Measurements from ENCODE around the gene PLIN4. TPM values are rescaled to one million over a fixed set of nuclear protein-coding genes. Genes with fewer than 3 reads are reported as not detected.

PLIN4 gene
- total and polyA plus RNA-seq, 2 donors (not counting 1 experiment from before 2014, with no cell fraction given), result 0.07 to 5.3 TPM

- H3K27me3 ChIP-seq (ENCODE audit: control insufficient read depth, insufficient read depth, low read length), result no peaks in the 10 kb centered on the region
- no peaks in the 10 kb centered on the region for H3K36me3 ChIP-seq (ENCODE audit: control insufficient read depth, insufficient read depth, low read length)
- no peaks in the 10 kb centered on the region for H4K20me1 ChIP-seq (ENCODE audit: control insufficient read depth, extremely low read depth, insufficient read depth, low read length)
- no peak overlapping the region for H2AFZ ChIP-seq (ENCODE audit: low read length)
- H3K9ac ChIP-seq (ENCODE audit: insufficient read depth, low read length), result no peak overlapping the region
- H3K79me2 ChIP-seq (ENCODE audit: control insufficient read depth, insufficient read depth, low read length), result no peaks in the 10 kb centered on the region
- no peaks in the 10 kb centered on the region for H3K4me1 ChIP-seq (ENCODE audit: control insufficient read depth, extremely low read depth, insufficient read depth, low read length)
- H3K27ac ChIP-seq (ENCODE audit: insufficient read depth, low read length), result no peak overlapping the region
- no peaks in the 10 kb centered on the region for H3K9me3 ChIP-seq (ENCODE audit: control insufficient read depth, insufficient read depth, low read depth, low read length)
- TF ChIP-seq, protein P1, sequence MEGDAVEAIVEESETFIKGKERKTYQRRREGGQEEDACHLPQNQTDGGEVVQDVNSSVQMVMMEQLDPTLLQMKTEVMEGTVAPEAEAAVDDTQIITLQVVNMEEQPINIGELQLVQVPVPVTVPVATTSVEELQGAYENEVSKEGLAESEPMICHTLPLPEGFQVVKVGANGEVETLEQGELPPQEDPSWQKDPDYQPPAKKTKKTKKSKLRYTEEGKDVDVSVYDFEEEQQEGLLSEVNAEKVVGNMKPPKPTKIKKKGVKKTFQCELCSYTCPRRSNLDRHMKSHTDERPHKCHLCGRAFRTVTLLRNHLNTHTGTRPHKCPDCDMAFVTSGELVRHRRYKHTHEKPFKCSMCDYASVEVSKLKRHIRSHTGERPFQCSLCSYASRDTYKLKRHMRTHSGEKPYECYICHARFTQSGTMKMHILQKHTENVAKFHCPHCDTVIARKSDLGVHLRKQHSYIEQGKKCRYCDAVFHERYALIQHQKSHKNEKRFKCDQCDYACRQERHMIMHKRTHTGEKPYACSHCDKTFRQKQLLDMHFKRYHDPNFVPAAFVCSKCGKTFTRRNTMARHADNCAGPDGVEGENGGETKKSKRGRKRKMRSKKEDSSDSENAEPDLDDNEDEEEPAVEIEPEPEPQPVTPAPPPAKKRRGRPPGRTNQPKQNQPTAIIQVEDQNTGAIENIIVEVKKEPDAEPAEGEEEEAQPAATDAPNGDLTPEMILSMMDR (conservative IDR thresholded peaks at IDR 0.05 in 1 of 2, IDR thresholded peaks at IDR 0.05 in 1 of 2; ENCODE audit: low read depth in 1 of 2, low read length in 2 of 2), result peak; percentile 91 to 92
- TF ChIP-seq EZH2 (IDR thresholded peaks at IDR 0.05; ENCODE audit: low read length, missing control alignments), result no peak
- no peak for DNase-seq (ENCODE audit: low read depth in 2 of 2)
- H3K4me3 ChIP-seq (replicated peaks in 1 of 4; ENCODE audit: control extremely low read depth in 1 of 4, insufficient read depth in 1 of 4, low read depth in 3 of 4, low read length in 4 of 4), result no peak overlapping the region
- no peak overlapping the region for H3K4me2 ChIP-seq (ENCODE audit: extremely low read depth, insufficient read depth, low read length)
Observed at GRCh38 chr19:4557971-4558941, 40.0 kb upstream of the PLIN4 start.

- Histone ChIP-seq H3K9ac (ENCODE audit: insufficient read depth, low read length) (no peak overlapping the region), H3K27me3 (ENCODE audit: control insufficient read depth, insufficient read depth, low read length) (no peaks in the 10 kb centered on the region), H3K4me3 (replicated peaks in 1 of 4; ENCODE audit: control extremely low read depth in 1 of 4, insufficient read depth in 1 of 4, low read depth in 3 of 4, low read length in 4 of 4) (no peak overlapping the region), H3K27ac (ENCODE audit: insufficient read depth, low read length) (no peak overlapping the region), H3K4me2 (ENCODE audit: extremely low read depth, insufficient read depth, low read length) (no peak overlapping the region), H3K4me1 (ENCODE audit: control insufficient read depth, extremely low read depth, insufficient read depth, low read length) (no peaks in the 10 kb centered on the region), H3K79me2 (ENCODE audit: control insufficient read depth, insufficient read depth, low read length) (no peaks in the 10 kb centered on the region), H3K36me3 (ENCODE audit: control insufficient read depth, insufficient read depth, low read length) (no peaks in the 10 kb centered on the region), H3K9me3 (ENCODE audit: control insufficient read depth, insufficient read depth, low read depth, low read length) (no peaks in the 10 kb centered on the region), H4K20me1 (ENCODE audit: control insufficient read depth, extremely low read depth, insufficient read depth, low read length) (no peaks in the 10 kb centered on the region), H2AFZ (ENCODE audit: low read length) (no peak overlapping the region)
- no peak for TF ChIP-seq EZH2 (IDR thresholded peaks at IDR 0.05; ENCODE audit: low read length, missing control alignments)
- TF ChIP-seq, protein P1 (conservative IDR thresholded peaks at IDR 0.05 in 1 of 2, IDR thresholded peaks at IDR 0.05 in 1 of 2; ENCODE audit: low read depth in 1 of 2, low read length in 2 of 2), result no peak
- no peak for DNase-seq (ENCODE audit: low read depth in 2 of 2)
Observed at GRCh38 chr19:4557144-4557970, 39.1 kb upstream of the PLIN4 start.

DNA sequence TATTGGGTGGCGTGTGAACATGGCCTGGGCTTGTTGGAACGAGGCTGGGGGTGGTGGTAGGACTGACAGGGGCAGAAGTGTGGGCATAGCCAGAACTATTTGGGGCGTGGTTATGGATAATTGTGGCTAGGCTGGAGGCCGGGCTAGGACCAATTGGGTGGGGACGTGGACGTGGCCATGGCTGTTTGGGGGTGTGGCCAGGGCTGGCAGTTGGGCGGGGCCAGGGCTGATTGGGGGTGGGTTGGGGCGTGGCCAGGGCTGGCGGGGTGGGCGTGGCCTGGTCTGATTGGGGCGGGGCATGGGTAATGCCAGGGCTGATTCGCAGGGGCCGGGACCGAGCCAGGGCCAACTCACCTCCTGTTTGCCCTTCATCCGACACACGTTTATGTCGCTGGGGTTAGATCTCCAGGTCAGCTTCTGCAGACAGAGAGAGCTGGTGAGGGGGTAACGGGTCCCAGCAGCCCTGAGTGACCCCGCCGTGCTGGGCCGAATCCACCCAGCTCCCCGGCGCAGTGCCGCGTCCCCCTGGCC, 38.4 kb upstream of the PLIN4 start:
- H2AFZ ChIP-seq (ENCODE audit: low read length), result no peak overlapping the region
- no peak overlapping the region for H3K9ac ChIP-seq (ENCODE audit: insufficient read depth, low read length)
- H3K79me2 ChIP-seq (ENCODE audit: control insufficient read depth, insufficient read depth, low read length), result no peaks in the 10 kb centered on the region
- no peaks in the 10 kb centered on the region for H3K36me3 ChIP-seq (ENCODE audit: control insufficient read depth, insufficient read depth, low read length)
- H3K4me2 ChIP-seq (ENCODE audit: extremely low read depth, insufficient read depth, low read length), result no peak overlapping the region
- H3K4me1 ChIP-seq (ENCODE audit: control insufficient read depth, extremely low read depth, insufficient read depth, low read length), result no peaks in the 10 kb centered on the region
- H3K4me3 ChIP-seq (replicated peaks in 1 of 4; ENCODE audit: control extremely low read depth in 1 of 4, insufficient read depth in 1 of 4, low read depth in 3 of 4, low read length in 4 of 4), result no peak overlapping the region
- no peaks in the 10 kb centered on the region for H3K9me3 ChIP-seq (ENCODE audit: control insufficient read depth, insufficient read depth, low read depth, low read length)
- H3K27me3 ChIP-seq (ENCODE audit: control insufficient read depth, insufficient read depth, low read length), result no peaks in the 10 kb centered on the region
- H4K20me1 ChIP-seq (ENCODE audit: control insufficient read depth, extremely low read depth, insufficient read depth, low read length), result no peaks in the 10 kb centered on the region
- no peak for DNase-seq (ENCODE audit: low read depth in 2 of 2)
- H3K27ac ChIP-seq (ENCODE audit: insufficient read depth, low read length), result no peak overlapping the region
- TF ChIP-seq, protein P1 (conservative IDR thresholded peaks at IDR 0.05 in 1 of 2, IDR thresholded peaks at IDR 0.05 in 1 of 2; ENCODE audit: low read depth in 1 of 2, low read length in 2 of 2), result no peak
- no peak for TF ChIP-seq EZH2 (IDR thresholded peaks at IDR 0.05; ENCODE audit: low read length, missing control alignments)
